Activated naive CD4-positive, alpha-beta T cell treated with anti-CD3 and anti-CD28 coated beads, Interleukin-2, amount 10 ng/mL, durations not matched to agents 7 days and 5 days (primary cell): ENCODE measurements around the gene SMC1A.
"Not testable (repeated sequence)": the region's sequence is repeated elsewhere in the genome, so short reads cannot be mapped to it uniquely, and the experiment has no call there.

Experiments used
- CTCF ChIA-PET: fragments of 350-600 bp; sonication (Branson Sonifier 250); formaldehyde crosslinking; loops from one replicate; lab custom pipeline; 2021; ENCODE audit warnings: antibody characterized with exemption; lab: Charles Lee
- DNase-seq: peaks from one replicate; pipeline ENCODE4 v3.0.0-alpha.2; 2020
- H3K27ac Mint-ChIP-seq: one replicate; pipeline ENCODE4 v1.8.0; 2021; ENCODE audit warnings: mild to moderate bottlenecking, moderate library complexity, mixed read lengths
- H3K27me3 Mint-ChIP-seq: one replicate; pipeline ENCODE4 v1.8.0; 2021; ENCODE audit warnings: mild to moderate bottlenecking, mixed read lengths
- H3K36me3 Mint-ChIP-seq: one replicate; pipeline ENCODE4 v1.8.0; 2021; ENCODE audit warnings: mixed read lengths
- H3K4me1 Mint-ChIP-seq: one replicate; pipeline ENCODE4 v1.8.0; 2021; ENCODE audit warnings: mixed read lengths
- H3K4me3 Mint-ChIP-seq: one replicate; pipeline ENCODE4 v1.8.0; 2021; ENCODE audit warnings: mild to moderate bottlenecking, moderate library complexity, mixed read lengths
- H3K9me3 Mint-ChIP-seq: one replicate; pipeline ENCODE4 v1.8.0; 2021; ENCODE audit warnings: mixed read lengths

SMC1A gene

GRCh38 chrX:53395605-53396298, 26.7 kb downstream of the SMC1A start:
- Mint-ChIP-seq H3K27ac (peak overlapping the region; percentile 16), H3K9me3 (no peaks in the 10 kb centered on the region), H3K4me1 (no peaks in the 10 kb centered on the region), H3K27me3 (no peaks in the 10 kb centered on the region), H3K4me3 (no peak overlapping the region), H3K36me3 (peaks cover 34% of the 10 kb centered on the region)
- CTCF ChIA-PET = no interaction called here
- DNase-seq = no peak

GRCh38 chrX:53383376-53384076, 38.9 kb downstream of the SMC1A start:
- H3K27ac Mint-ChIP-seq = peak overlapping the region; percentile 33
- H3K4me1 Mint-ChIP-seq = no peaks in the 10 kb centered on the region
- no peaks in the 10 kb centered on the region for H3K9me3 Mint-ChIP-seq
- H3K4me3 Mint-ChIP-seq = no peak overlapping the region
- no peaks in the 10 kb centered on the region for H3K27me3 Mint-ChIP-seq
- H3K36me3 Mint-ChIP-seq = peaks cover 29% of the 10 kb centered on the region
- no peak for DNase-seq
- CTCF ChIA-PET = no interaction called here

- CTCF ChIA-PET = no interaction called here
- H3K4me3 Mint-ChIP-seq = no peak overlapping the region
- H3K27me3 Mint-ChIP-seq = no peaks in the 10 kb centered on the region
- H3K27ac Mint-ChIP-seq = no peak overlapping the region
- no peak for DNase-seq
- H3K9me3 Mint-ChIP-seq = no peaks in the 10 kb centered on the region
- H3K36me3 Mint-ChIP-seq = peaks cover 37% of the 10 kb centered on the region
- H3K4me1 Mint-ChIP-seq = no peaks in the 10 kb centered on the region
These were observed 42.7 kb downstream of the SMC1A start for GRCh38 chrX:53379747-53380146.

GRCh38 chrX:53379008-53379710, 43.3 kb downstream of the SMC1A start:
- Mint-ChIP-seq H3K36me3 (peaks cover 40% of the 10 kb centered on the region), H3K4me3 (no peak overlapping the region), H3K9me3 (no peaks in the 10 kb centered on the region), H3K27ac (no peak overlapping the region), H3K27me3 (no peaks in the 10 kb centered on the region), H3K4me1 (no peaks in the 10 kb centered on the region)
- DNase-seq = no peak
- CTCF ChIA-PET = no interaction called here

GRCh38 chrX:53377464-53377863, 45.0 kb downstream of the SMC1A start:
- CTCF ChIA-PET = no interaction called here
- Mint-ChIP-seq H3K36me3 (peaks cover 32% of the 10 kb centered on the region), H3K27me3 (no peaks in the 10 kb centered on the region), H3K4me1 (no peaks in the 10 kb centered on the region), H3K4me3 (no peak overlapping the region), H3K27ac (no peak overlapping the region), H3K9me3 (no peaks in the 10 kb centered on the region)
- DNase-seq = no peak

- Mint-ChIP-seq H3K9me3 (no peaks in the 10 kb centered on the region), H3K27me3 (no peaks in the 10 kb centered on the region), H3K4me1 (no peaks in the 10 kb centered on the region), H3K27ac (no peak overlapping the region), H3K36me3 (peaks cover 32% of the 10 kb centered on the region), H3K4me3 (no peak overlapping the region)
- CTCF ChIA-PET = no interaction called here
- no peak for DNase-seq
These were observed 45.6 kb downstream of the SMC1A start for GRCh38 chrX:53376888-53377287.

GRCh38 chrX:53374923-53375322, 47.5 kb downstream of the SMC1A start:
- Mint-ChIP-seq H3K27me3 (no peaks in the 10 kb centered on the region), H3K27ac (no peak overlapping the region), H3K36me3 (peaks cover 22% of the 10 kb centered on the region), H3K4me1 (no peaks in the 10 kb centered on the region), H3K9me3 (no peaks in the 10 kb centered on the region), H3K4me3 (no peak overlapping the region)
- no peak for DNase-seq
- CTCF ChIA-PET = no interaction called here

GRCh38 chrX:53374222-53374820, 48.1 kb downstream of the SMC1A start:
- Mint-ChIP-seq H3K36me3 (peaks cover 18% of the 10 kb centered on the region), H3K27me3 (no peaks in the 10 kb centered on the region), H3K4me1 (no peaks in the 10 kb centered on the region), H3K9me3 (no peaks in the 10 kb centered on the region), H3K27ac (peak overlapping the region; percentile 2), H3K4me3 (no peak overlapping the region)
- DNase-seq = no peak
- CTCF ChIA-PET = interaction anchor here (1.1 kb wide), 1 partner anchor 60 kb away, joined by 3 read pairs; no protein-coding TSS in a partner anchor

- H3K4me3 Mint-ChIP-seq = no peak overlapping the region
These were observed 49.1 kb downstream of the SMC1A start for GRCh38 chrX:53373307-53373706.

GRCh38 chrX:53366454-53366853, 56.0 kb downstream of the SMC1A start:
- CTCF ChIA-PET, H3K27me3 Mint-ChIP-seq, DNase-seq, H3K9me3 Mint-ChIP-seq, H3K4me1 Mint-ChIP-seq, H3K27ac Mint-ChIP-seq, H3K36me3 Mint-ChIP-seq, H3K4me3 Mint-ChIP-seq: not testable (repeated sequence)

More at GRCh38 chrX:53373307-53373706, 49.1 kb downstream of the SMC1A start:
- CTCF ChIA-PET = no interaction called here
- Mint-ChIP-seq H3K36me3 (peaks cover 17% of the 10 kb centered on the region), H3K4me1 (no peaks in the 10 kb centered on the region), H3K27me3 (no peaks in the 10 kb centered on the region), H3K9me3 (no peaks in the 10 kb centered on the region), H3K27ac (no peak overlapping the region)
- no peak for DNase-seq

GRCh38 chrX:53362449-53362848, 60.0 kb downstream of the SMC1A start:
- H3K9me3 Mint-ChIP-seq = no peaks in the 10 kb centered on the region
- no peaks in the 10 kb centered on the region for H3K27me3 Mint-ChIP-seq
- DNase-seq = no peak
- CTCF ChIA-PET = interaction anchor here (0.6 kb wide), 1 partner anchor 9 kb away, joined by 4 read pairs; no protein-coding TSS in a partner anchor
- no peak overlapping the region for H3K27ac Mint-ChIP-seq
- peaks cover 1% of the 10 kb centered on the region for H3K36me3 Mint-ChIP-seq
- H3K4me1 Mint-ChIP-seq = no peaks in the 10 kb centered on the region
- H3K4me3 Mint-ChIP-seq = no peak overlapping the region

- Mint-ChIP-seq H3K27ac (no peak overlapping the region), H3K4me1 (no peaks in the 10 kb centered on the region), H3K4me3 (no peak overlapping the region), H3K9me3 (no peaks in the 10 kb centered on the region), H3K27me3 (no peaks in the 10 kb centered on the region), H3K36me3 (no peaks in the 10 kb centered on the region)
- CTCF ChIA-PET = no interaction called here
- DNase-seq = no peak
These were observed 64.5 kb downstream of the SMC1A start for GRCh38 chrX:53357799-53358530.

GRCh38 chrX:53356186-53356585, 66.3 kb downstream of the SMC1A start:
- no peak for DNase-seq
- no peaks in the 10 kb centered on the region for H3K4me1 Mint-ChIP-seq
- no peaks in the 10 kb centered on the region for H3K27me3 Mint-ChIP-seq
- no peaks in the 10 kb centered on the region for H3K36me3 Mint-ChIP-seq
- CTCF ChIA-PET = interaction anchor here (1.2 kb wide), 1 partner anchor 42 kb away, joined by 3 read pairs; no protein-coding TSS in a partner anchor
- H3K4me3 Mint-ChIP-seq = no peak overlapping the region
- H3K27ac Mint-ChIP-seq = no peak overlapping the region
- no peaks in the 10 kb centered on the region for H3K9me3 Mint-ChIP-seq

GRCh38 chrX:53354669-53355068, 67.8 kb downstream of the SMC1A start:
- no peak overlapping the region for H3K4me3 Mint-ChIP-seq
- CTCF ChIA-PET = no interaction called here
- no peak for DNase-seq
- no peaks in the 10 kb centered on the region for H3K9me3 Mint-ChIP-seq
- H3K27me3 Mint-ChIP-seq = no peaks in the 10 kb centered on the region
- no peaks in the 10 kb centered on the region for H3K36me3 Mint-ChIP-seq
- H3K4me1 Mint-ChIP-seq = no peaks in the 10 kb centered on the region
- no peak overlapping the region for H3K27ac Mint-ChIP-seq
